Measurements from ENCODE around the gene NDUFB7. TPM values are rescaled to one million over a fixed set of nuclear protein-coding genes. Genes with fewer than 3 reads are reported as not detected.

The NDUFB7 gene
- polyA plus RNA-seq, 1 of the 3 experiments (the other 2 are of a cell fraction), result 465 TPM

GRCh38 chr19:14570864-14571527 is 870 bp downstream of the NDUFB7 start:
- TF ChIP-seq POLR2AphosphoS5 (IDR thresholded peaks at IDR 0.05; ENCODE audit: low read depth, low read length) (no peak), JUND (IDR thresholded peaks at IDR 0.05) (no peak), USF1 (IDR thresholded peaks at IDR 0.05; ENCODE audit: borderline replicate concordance, low read depth) (no peak), IRF3 (IDR thresholded peaks at IDR 0.05; ENCODE audit: low read depth, low read length) (no peak), EP300 (IDR thresholded peaks at IDR 0.05; ENCODE audit: borderline replicate concordance in 1 of 2, low read depth in 1 of 2, low read length in 1 of 2) (no peak), FOXJ3 (CRISPR knock-in tag; IDR thresholded peaks at IDR 0.05) (no peak), RAD21 (IDR thresholded peaks at IDR 0.05; ENCODE audit: low read length) (no peak), RFX5 (IDR thresholded peaks at IDR 0.05; ENCODE audit: low read length) (no peak), NFIC (IDR thresholded peaks at IDR 0.05; ENCODE audit: borderline replicate concordance) (no peak), ZBTB33 (IDR thresholded peaks at IDR 0.05; ENCODE audit: borderline replicate concordance, low read depth) (no peak), TEAD4 (IDR thresholded peaks at IDR 0.05; ENCODE audit: borderline replicate concordance, insufficient read depth) (no peak), EZH2phosphoT487 (IDR thresholded peaks at IDR 0.05; ENCODE audit: borderline replicate concordance, low read depth) (no peak), MAX (IDR thresholded peaks at IDR 0.05; ENCODE audit: low read depth) (no peak), TAF1 (IDR thresholded peaks at IDR 0.05; ENCODE audit: borderline replicate concordance, low read depth, low read length) (no peak), RXRA (IDR thresholded peaks at IDR 0.05; ENCODE audit: borderline replicate concordance, low read depth) (no peak)
- ChIA-PET POLR2A (interaction anchor here (3.8 kb wide), 1 partner anchor 118 kb away, joined by 15 read pairs; the partner anchor contains the start of gene ZNF333), CTCF (interaction anchor here (0.8 to 7.9 kb wide), 6 partner anchors 14 to 489 kb away, joined by 3 to 123 read pairs (median 9); partner anchors contain the start of genes DNAJB1 and ZNF333)

More at GRCh38 chr19:14570864-14571527, 870 bp downstream of the NDUFB7 start:
- Histone ChIP-seq H3K9me3 (no peaks in the 10 kb centered on the region), H4K20me1 (ENCODE audit: insufficient read depth) (no peaks in the 10 kb centered on the region), H3K4me3 (ENCODE audit: low read depth in 2 of 2, low read length in 1 of 2) (peak overlapping the region; percentile 79 to 100), H3K4me1 (ENCODE audit: control insufficient read depth in 1 of 2, insufficient read depth in 2 of 2, low read depth in 1 of 2, low read length in 1 of 2) (peaks cover 0 to 8% of the 10 kb centered on the region in 2 experiments; a peak in 2 of 4 replicates), H3K9me2 (no peaks in the 10 kb centered on the region), H3K36me3 (replicated peaks in 1 of 2; ENCODE audit: control insufficient read depth in 1 of 2, insufficient read depth in 2 of 2, low read length in 1 of 2) (peaks cover 0 to 5% of the 10 kb centered on the region in 2 experiments), H3K9ac (peak overlapping the region; percentile 70), H3K79me2 (ENCODE audit: insufficient read depth) (peaks cover 26% of the 10 kb centered on the region), H3K27ac (ENCODE audit: low read depth in 2 of 2, low read length in 1 of 2) (no peak overlapping the region; a peak in 1 of 4 replicates), H3K27me3 (ENCODE audit: insufficient read depth) (no peaks in the 10 kb centered on the region), H3F3A (replicated peaks; ENCODE audit: insufficient read depth) (no peaks in the 10 kb centered on the region), H2AFZ (ENCODE audit: low read depth) (peak overlapping the region; percentile 94; the same call in 1 of the 2 replicates), H3K4me2 (peak overlapping the region; percentile 95)
- 14% methylated on average over 18 of the region's 22 CpGs for WGBS (ENCODE audit: low lambda C conversion rate)
- no peak for DNase-seq
